Measurements from ENCODE around the gene IFRD1. TPM values are rescaled to one million over a fixed set of nuclear protein-coding genes. Genes with fewer than 3 reads are reported as not detected.

The IFRD1 gene
- total RNA-seq, 1 experiment from 2014 or later = 78.8 TPM

GRCh38 chr7:112520787-112521186, 70.5 kb downstream of the IFRD1 start:
- Mint-ChIP-seq H3K27me3 (ENCODE audit: insufficient read depth, unreplicated experiment) (peaks cover 25% of the 10 kb centered on the region), H3K9me3 (ENCODE audit: unreplicated experiment) (no peaks in the 10 kb centered on the region), H3K4me1 (ENCODE audit: low read depth, unreplicated experiment) (peaks cover 6% of the 10 kb centered on the region), H3K4me3 (ENCODE audit: unreplicated experiment) (no peak overlapping the region), H3K27ac (ENCODE audit: unreplicated experiment) (no peak overlapping the region), H3K36me3 (ENCODE audit: insufficient read depth, unreplicated experiment) (no peaks in the 10 kb centered on the region)
- intact Hi-C loops (cut with micrococcal nuclease; ENCODE audit: unreplicated experiment) = no loop called here
- CTCF ChIA-PET = no interaction called here
- no TSS peak for BruUV-seq (replicated peaks)
- H3K4me3 ChIP-seq (ENCODE audit: low read depth, low read length) = no peak overlapping the region
- H3K4me1 ChIP-seq = no peaks in the 10 kb centered on the region
- no peaks in the 10 kb centered on the region for H3K9me3 ChIP-seq
- POLR2A ChIA-PET = no interaction called here
- no peak for TF ChIP-seq CTCF (IDR thresholded peaks at IDR 0.05; ENCODE audit: insufficient read depth in 1 of 2, low read depth in 1 of 2, low read length in 1 of 2, severe bottlenecking in 1 of 2, unreplicated experiment in 1 of 2)
- no peak for DNase-seq
- no peaks in the 10 kb centered on the region for H3K36me3 ChIP-seq (ENCODE audit: control insufficient read depth, insufficient read depth, low read length)
- no peaks in the 10 kb centered on the region for H3K27me3 ChIP-seq (replicated peaks; ENCODE audit: control insufficient read depth, insufficient read depth, low read length)

DNA sequence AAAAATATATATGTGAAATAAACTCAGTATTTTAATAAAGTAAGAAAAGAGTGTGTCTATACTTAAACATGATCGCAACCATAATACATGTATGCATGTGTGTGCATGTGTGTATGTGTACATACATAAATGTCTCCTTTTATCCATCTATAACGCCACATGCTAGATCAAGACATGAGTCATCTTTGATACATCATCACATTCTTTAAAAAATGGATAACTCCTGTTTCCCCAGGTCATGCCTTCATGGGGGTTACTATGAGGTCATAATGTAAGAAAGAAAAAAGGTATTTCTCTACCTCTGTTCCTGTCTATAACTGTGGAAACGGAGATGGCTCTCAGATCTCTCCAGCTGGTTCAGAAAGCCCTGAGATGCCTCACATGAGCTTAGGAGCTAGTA, 71.7 kb downstream of the IFRD1 start:
- Mint-ChIP-seq H3K27ac (ENCODE audit: unreplicated experiment) (no peak overlapping the region), H3K36me3 (ENCODE audit: insufficient read depth, unreplicated experiment) (no peaks in the 10 kb centered on the region), H3K4me3 (ENCODE audit: unreplicated experiment) (no peak overlapping the region), H3K27me3 (ENCODE audit: insufficient read depth, unreplicated experiment) (peaks cover 21% of the 10 kb centered on the region), H3K4me1 (ENCODE audit: low read depth, unreplicated experiment) (peaks cover under 1% of the 10 kb centered on the region), H3K9me3 (ENCODE audit: unreplicated experiment) (no peaks in the 10 kb centered on the region)
- intact Hi-C loops (cut with micrococcal nuclease; ENCODE audit: unreplicated experiment) = no loop called here
- no TSS peak for BruUV-seq (replicated peaks)
- no peak for TF ChIP-seq CTCF (IDR thresholded peaks at IDR 0.05; ENCODE audit: insufficient read depth in 1 of 2, low read depth in 1 of 2, low read length in 1 of 2, severe bottlenecking in 1 of 2, unreplicated experiment in 1 of 2)
- Histone ChIP-seq H3K9me3 (no peaks in the 10 kb centered on the region), H3K27me3 (replicated peaks; ENCODE audit: control insufficient read depth, insufficient read depth, low read length) (no peaks in the 10 kb centered on the region), H3K36me3 (ENCODE audit: control insufficient read depth, insufficient read depth, low read length) (no peaks in the 10 kb centered on the region), H3K4me1 (no peaks in the 10 kb centered on the region), H3K4me3 (ENCODE audit: low read depth, low read length) (no peak overlapping the region)
- no peak for DNase-seq
- ChIA-PET POLR2A (no interaction called here), CTCF (no interaction called here)

DNA sequence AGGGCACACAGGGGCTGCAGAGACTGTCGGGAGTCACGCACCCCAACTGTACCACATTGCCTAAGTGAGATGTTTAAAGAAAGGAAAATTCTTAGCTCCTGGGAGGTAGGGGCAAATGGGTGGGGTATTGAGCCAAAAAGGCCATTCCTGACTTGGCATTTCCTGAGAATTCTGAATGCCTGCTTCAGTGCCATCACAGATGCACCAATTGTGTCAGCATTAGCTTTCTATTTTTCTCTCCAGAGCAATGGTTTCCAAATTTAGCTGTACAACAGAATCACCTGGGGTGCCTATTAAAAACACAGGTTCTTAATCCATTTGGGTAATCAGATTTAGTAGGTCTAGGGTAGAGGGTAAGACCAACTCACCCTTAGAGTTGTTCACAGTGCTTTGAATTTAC, 73.6 kb downstream of the IFRD1 start:
- intact Hi-C loops (cut with micrococcal nuclease; ENCODE audit: unreplicated experiment) = no loop called here
- CTCF ChIA-PET = no interaction called here

More for the DNA sequence above, 73.6 kb downstream of the IFRD1 start:
- no peak for DNase-seq
- Histone ChIP-seq H3K4me3 (ENCODE audit: low read depth, low read length) (no peak overlapping the region), H3K9me3 (no peaks in the 10 kb centered on the region), H3K4me1 (no peaks in the 10 kb centered on the region), H3K36me3 (ENCODE audit: control insufficient read depth, insufficient read depth, low read length) (no peaks in the 10 kb centered on the region), H3K27me3 (replicated peaks; ENCODE audit: control insufficient read depth, insufficient read depth, low read length) (no peaks in the 10 kb centered on the region)
- Mint-ChIP-seq H3K27me3 (ENCODE audit: insufficient read depth, unreplicated experiment) (peaks cover 23% of the 10 kb centered on the region), H3K36me3 (ENCODE audit: insufficient read depth, unreplicated experiment) (no peaks in the 10 kb centered on the region), H3K27ac (ENCODE audit: unreplicated experiment) (no peak overlapping the region), H3K9me3 (ENCODE audit: unreplicated experiment) (no peaks in the 10 kb centered on the region), H3K4me3 (ENCODE audit: unreplicated experiment) (no peak overlapping the region), H3K4me1 (ENCODE audit: low read depth, unreplicated experiment) (no peaks in the 10 kb centered on the region)
- BruUV-seq (replicated peaks) = no TSS peak
- POLR2A ChIA-PET = no interaction called here
- TF ChIP-seq CTCF (IDR thresholded peaks at IDR 0.05; ENCODE audit: insufficient read depth in 1 of 2, low read depth in 1 of 2, low read length in 1 of 2, severe bottlenecking in 1 of 2, unreplicated experiment in 1 of 2) = no peak

Other genes starting within 250 kb of the IFRD1 start
- 2.0 and 2.7 TPM in 2 replicates for gene DOCK4, start 244.1 kb upstream of the IFRD1 start, total RNA-seq (2022)
- gene ZNF277, start 243.8 kb upstream of the IFRD1 start, total RNA-seq (2022) = 22.8 and 23.2 TPM in 2 replicates
- gene LSMEM1, start 30.5 kb downstream of the IFRD1 start, total RNA-seq (2022) = 2.0 TPM in 2 replicates

Measured in Caco-2 (cell line).